ENCODE measurements around the gene CDKN1C.

The CDKN1C gene

DNA sequence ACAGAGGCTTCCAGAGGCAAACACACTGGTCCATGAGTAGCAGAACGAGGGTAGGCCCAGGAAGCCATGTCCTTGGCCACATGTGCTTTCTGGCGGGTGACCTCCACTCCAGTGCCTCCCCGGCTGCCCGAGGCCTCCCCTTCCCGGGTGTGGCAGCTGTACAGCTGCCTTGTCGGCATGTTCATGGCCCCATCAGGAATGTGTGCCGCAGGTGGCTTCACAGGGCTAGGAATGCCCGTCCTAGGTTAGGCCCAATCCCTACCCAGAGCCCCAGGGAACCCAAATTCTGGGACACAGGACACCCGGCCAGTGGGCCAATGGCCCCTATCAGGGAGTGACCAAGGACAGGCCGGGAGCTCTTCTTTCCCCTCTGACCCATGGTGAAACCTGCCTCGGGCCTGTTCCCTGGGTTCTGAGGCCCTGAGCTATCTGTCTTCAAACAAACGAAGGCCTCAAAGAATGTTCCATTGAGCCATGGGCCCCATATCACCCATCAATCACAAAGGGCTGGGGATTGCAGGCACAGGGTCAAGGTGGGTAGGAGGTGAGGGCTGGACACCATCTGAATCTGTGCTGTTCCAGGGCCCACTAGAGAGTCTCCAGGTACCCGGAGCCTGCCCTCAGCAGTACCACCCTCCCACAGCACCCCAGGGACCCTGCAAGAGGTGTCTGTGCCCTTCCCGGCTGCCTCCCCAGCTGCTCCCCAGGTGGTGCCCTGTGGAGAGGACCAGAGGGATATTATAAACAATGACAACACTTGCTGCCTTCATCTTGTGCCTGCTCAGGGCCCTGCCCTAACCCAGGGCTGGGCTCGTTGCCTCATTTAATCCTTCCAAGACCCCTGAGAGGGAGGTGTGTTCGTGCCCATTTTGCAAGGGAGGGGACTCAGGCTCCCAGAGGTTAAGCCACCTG lies 4.0 kb upstream of the CDKN1C start:
- no peak for DNase-seq (ENCODE audit: low read depth)

DNA sequence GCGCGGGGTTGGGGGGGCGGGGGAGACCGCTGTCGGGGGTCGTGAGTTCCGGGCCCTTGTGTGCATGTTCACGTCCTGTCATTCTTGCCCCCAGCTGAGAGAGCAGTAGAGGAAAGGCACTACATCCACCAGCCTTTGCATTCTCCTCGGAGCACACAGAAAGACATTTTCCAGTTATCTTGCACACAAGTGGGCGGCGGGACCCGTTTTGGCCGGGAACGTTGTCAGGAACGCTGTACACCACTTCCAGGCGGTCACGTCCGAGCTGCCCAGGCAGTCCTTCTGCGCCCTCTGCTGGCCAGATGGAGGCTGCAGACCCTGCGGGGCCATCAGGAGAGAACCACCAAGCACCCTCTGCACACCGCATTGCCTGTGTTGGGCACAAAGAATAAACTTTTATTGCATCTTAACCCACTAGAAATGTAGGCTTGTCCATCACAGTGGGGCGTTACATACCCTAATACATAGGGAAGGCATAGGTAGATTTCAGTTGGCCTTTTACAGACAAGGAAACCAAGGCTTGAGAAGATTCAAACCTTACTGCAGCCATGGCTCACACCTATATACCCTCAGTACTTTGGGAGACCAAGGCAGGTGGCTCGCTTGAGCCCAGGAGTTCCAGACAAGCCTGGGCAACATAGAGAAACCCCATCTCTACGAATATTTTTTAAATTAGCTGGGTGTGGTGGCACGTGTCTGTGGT lies 2.8 kb upstream of the CDKN1C start:
- peak; percentile 87 for DNase-seq (ENCODE audit: low read depth)

DNA sequence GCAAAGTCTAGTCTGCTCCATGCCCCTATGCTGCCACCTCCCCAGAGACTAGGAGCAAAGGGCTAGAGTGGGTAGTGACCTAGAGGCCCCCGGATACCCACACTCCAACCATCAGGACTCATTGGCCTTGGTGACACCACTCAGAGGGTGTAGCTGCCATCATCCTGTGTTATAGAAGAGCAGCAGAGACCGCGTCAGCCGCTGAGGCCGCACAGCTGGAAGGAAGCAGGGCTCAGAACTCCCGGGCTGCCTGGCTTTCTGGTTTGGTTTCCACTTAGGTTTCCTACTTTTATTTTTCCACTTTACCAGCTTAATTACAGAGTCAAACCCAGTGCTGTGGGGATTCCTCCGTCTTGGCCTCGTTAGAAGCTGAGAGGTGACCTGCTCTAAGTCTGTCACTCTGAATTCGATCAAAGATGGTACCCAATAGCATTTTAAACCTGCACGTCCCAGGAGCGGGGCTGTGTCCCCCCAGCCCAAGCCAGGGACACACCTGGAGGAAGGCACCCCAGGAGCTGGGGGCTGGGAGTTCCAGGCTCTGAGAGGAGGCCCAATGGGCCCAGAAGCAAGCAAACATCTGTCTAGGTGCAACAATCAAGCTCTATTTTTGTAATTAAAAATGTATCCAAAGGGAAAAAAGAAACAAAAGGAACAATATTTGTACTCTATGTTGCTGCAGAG lies 2.1 kb upstream of the CDKN1C start:
- no peak for DNase-seq (ENCODE audit: low read depth)

DNA sequence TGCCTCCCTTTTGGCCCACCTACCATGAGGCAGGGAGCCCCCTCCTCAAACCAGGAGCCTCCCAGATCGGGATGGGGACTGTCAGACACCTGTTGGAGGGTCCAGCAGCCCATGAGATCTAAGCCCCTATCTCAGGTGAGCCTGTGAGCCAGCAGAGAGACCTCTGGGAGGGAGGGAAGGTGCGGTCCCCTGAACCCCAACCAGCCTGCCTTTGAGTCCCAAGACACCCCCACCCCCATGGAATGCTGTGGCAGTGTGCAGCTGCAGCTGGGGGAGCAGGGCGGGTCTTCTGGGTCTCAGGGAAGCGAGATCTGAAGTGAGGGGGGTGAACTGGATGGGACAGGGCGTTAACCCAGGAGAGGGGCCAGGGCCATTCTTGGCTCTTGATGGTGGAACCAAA lies 1.4 kb upstream of the CDKN1C start:
- DNase-seq (ENCODE audit: low read depth), result no peak

DNA sequence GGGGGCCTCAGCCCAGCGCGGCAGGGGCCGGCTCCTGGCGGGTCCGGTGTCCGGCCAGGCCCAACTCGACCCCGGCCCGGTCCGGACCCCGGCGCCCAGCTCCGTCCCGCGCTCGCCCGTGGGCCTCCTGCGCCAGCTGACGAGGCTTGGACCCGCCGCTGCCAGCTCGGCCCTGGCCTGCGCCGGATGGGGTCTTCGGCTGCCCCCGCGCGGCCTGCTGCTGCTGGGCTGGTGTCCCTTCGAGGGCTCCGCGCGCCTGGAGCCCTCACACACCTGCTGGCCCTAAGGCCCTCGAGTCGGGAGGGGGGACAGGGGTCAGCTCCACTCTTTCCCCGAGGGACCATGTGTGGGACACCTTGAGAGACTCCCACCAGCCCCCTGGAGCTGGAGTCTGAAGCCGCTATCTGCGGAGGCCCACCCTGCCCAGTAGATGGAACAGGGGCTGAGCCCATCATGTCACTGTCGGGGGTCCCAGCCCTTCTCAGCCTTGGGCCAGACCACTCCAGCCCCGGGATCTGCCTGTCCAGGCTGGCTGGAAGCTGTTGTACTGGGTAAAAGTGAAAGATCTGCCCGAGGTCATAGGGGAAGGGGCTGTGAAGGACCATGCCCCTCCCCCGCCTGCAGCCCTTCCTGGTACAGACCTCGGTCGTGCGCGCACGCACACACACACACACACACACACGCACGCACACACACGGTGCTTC lies 768 bp upstream of the CDKN1C start:
- DNase-seq (ENCODE audit: low read depth), result no peak

DNA sequence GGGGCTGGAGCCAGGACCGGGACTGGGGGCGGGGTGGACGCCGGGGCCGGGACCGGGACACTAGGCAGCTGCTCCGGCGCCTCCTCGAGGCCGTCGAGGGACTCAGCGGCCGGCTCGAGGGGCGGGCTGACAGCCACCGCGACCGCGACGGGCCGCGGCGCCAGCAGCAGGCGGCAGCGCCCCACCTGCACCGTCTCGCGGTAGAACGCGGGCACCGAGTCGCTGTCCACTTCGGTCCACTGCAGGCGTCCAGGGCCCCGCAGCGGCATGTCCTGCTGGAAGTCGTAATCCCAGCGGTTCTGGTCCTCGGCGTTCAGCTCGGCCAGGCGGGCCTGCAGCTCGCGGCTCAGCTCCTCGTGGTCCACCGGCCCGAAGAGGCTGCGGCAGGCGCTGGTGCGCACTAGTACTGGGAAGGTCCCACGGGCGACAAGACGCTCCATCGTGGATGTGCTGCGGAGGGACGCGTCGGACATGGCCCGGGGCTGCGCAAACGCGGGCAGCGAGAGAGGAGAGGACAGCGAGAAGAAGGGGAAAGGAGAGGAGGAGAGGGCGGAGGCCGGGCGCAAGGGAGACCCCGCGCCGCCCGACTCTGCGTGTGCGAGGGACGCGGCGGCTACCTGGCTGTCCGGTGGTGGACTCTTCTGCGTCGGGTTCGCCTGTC lies 428 bp downstream of the CDKN1C start:
- no peak for DNase-seq (ENCODE audit: low read depth)

DNA sequence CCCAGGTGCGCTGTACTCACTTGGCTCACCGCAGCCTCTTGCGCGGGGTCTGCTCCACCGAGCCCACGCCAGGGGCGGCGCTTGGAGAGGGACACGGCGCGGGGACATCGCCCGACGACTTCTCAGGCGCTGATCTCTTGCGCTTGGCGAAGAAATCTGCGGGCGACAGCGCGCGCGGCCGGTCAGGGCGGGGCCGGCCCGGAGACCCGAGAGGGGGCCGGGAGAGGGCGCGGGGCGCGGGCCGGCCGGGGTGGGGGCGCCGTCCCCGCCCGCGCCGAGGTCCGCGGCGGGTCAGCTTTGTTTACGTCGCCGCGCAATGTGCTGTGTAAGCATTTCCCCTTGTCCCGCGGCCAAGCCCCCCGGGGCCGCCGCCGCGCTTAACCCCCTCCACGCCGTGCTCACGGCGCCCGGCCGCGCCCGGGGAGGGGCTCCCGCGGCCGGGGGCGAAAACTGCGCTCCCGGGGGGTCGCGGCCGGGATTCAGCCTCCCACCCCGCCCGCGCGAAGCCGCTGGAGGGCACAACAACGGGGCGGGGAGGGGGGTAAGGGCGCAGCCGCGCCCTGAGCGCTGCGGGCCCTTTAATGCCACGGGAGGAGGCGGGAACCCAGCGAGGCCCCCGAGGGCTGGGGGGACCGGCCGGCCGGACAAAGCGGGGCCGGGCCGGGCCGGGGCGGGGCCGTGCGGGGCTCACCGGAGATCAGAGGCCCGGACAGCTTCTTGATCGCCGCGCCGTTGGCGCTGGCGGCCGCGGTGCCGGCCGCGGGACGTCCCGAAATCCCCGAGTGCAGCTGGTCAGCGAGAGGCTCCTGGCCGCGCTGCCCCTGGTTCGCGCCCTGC lies 1.4 kb downstream of the CDKN1C start:
- DNase-seq (ENCODE audit: low read depth), result no peak

DNA sequence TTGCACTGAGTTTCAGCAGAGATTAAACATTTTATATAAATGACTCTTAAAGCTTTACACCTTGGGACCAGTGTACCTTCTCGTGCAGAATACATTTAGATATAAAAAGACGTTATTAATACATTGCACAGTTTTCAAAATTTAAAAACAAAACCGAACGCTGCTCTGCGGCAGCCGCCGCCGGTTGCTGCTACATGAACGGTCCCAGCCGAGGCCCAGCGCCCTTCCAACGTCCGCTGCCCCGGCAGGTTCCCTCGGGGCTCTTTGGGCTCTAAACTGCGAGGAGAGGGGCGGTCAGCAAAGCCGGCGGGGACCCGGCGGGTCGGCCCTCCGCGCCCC lies 2.0 kb downstream of the CDKN1C start:
- no peak for DNase-seq (ENCODE audit: low read depth)

DNA sequence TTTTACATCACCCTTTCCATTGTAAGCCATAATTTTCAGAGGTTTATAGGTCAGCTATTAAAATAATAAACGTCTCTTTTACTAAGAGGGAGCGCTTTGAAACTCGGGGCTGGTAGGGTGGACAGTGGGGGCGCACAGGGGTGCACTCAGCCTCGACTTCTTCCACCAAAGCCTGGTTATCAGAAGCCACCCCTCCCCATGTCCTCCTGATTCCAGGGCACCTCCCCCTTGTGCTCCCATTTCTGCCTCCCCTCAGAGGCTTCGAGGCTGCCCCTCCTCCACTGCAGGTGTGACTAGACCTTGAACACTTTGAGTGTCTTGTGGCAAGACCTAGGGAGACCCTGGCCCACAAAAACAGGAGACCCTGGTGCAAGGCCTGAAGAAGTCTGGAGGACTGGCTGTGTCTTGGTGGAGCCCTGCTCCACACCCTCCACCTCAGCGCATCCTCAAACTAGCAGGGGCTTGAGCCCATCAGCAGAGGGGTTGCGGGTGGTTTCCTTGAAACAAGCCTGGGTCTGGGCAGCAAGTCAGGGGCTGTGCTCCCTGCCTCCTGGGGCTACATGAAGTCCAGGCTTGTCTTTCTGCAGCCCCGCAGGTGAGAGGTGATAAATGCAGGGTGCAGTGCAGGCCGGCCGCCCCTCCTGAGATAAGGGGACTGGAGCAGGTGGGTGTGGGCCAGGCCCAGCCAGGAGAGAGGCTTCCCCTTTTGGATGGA lies 3.0 kb downstream of the CDKN1C start:
- DNase-seq (ENCODE audit: low read depth), result no peak

DNA sequence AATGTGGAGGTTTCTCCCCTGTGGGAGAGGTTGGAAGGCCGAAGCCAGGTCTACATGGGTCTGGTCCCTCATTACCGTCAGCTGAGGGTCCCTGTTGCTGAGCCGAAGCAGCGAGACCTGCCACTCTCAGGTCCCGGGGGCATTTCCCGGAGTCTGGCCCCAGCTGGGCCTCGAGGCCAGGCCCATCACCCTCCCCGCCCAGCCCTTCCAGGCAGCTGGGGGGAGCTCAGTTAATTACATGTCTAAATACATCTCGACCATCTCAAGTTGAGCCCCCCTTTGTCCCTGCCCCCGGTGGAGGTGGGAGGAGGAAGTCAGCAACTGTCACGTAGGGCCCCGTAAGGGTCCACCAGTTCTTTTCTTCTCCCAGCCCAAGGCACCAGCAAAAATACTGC lies 3.6 kb downstream of the CDKN1C start:
- DNase-seq (ENCODE audit: low read depth), result no peak

DNA sequence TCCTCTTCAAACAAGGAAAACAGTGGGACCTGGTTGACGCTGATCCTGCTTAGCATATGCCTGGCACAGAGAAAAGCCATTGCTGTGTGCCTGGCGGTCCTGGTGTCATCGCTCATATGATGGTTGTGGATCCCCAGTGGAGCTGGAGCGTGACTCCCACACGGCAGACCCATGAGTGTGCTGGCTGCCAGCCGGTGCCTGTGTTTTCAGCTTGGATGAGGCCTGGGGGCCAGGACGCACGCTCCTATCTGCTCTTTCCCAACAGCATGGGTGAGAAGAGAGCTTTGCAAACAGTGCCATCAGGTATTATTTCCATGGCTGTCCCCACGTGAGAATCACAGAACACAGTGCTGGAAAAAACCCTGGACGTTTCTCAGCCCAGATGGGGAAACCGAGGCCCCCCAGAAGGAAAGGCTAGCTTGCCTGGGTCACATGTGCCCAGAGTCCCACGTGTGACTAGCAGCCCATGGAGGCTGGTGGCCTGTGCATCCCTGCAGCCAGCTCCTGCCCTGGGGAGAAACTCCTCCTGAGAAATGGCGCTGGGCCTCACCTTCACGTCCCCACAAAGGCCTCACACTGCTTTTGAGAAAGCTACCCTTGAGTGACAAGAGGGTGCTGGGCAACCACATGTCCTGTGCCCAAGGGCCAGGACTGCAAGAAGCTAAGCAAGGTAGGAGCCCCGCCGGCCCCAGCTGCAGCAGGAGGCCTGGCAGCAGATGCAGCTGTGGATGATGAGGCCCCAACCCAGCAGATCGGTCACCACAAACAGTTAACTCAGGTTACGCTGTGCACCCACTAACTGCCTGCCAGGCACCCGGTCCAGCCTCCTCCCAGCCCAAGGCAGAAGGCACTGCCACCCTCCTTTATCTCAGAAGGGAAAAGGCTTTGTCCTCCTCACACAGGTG lies 4.2 kb downstream of the CDKN1C start:
- DNase-seq (ENCODE audit: low read depth), result no peak

DNA sequence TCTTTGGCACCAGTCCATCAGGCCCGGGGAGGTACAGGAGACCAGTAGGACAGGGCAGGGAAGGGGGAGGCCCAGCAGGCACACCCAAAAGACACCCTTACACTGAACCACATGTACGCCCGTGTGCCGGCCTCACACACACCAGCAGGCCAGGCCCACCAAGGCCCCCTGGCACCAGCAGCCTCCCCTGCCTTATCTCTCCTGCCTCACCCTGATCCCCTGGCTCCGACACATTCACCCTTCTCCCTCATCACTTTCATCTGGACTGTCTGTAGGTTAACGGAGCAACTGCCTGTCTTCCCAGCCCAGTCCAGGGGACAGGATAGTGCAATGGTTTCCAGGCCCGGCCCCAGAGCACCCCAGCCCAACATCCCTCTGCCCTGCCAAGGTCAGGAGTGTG lies 4.9 kb downstream of the CDKN1C start:
- no peak for DNase-seq (ENCODE audit: low read depth)

DNA sequence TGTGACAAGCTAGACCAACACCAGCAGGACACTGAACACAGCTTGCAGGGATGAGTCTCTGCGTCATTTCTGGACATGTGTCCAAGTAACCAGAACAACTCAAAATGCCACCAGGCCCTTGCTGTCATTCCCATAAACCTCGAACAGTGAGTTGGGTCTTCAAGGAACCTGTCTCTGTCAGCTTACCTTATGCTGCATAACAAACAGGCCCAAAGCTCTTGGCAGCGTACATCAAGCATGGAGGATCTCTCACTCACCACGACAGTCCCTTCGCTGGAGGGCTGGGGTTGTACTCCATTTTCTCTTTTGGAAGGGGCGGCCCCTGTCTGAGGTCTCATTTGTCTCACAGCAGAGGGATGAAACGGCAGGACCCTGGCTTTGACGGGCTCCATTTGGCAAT lies 6.8 kb downstream of the CDKN1C start:
- DNase-seq (ENCODE audit: low read depth), result no peak

DNA sequence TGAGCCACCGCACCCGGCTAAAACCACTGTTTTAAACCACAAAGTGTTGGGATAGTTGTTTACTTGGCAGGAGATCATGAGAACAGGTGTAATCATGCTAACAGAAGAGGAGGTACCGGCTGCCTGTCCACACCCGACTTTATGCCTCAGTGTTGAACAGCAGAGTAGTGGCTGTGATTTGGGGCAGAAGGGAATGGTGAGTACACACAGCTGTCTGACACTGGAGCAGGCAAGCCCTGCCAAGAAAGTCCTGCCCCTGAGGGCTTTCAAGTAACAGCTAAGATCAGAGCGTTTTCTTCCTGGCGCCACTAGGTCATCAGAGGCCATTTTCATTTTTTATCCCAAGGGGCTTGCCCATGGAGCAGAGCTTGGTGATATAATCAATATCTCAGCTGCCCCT lies 8.1 kb downstream of the CDKN1C start:
- no peak for DNase-seq (ENCODE audit: low read depth)

DNA sequence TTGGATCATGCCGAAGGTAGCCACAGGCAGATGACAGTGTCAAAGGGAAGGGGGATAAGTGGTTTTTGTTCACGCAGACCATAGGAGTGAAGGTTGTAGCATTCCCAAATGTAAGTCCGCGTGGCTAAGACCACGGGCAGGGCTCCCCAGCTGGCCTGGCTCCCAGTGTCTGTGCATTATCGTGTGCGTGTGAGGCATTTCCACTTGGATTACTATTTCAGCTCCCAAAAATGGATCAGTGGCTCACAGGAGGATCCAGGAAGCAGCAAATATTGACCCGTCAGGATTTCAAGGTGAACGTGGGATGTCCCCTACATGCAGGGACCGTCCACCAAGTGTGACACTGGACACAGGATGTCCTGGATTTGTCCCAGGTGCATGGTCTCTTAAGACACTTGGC lies 10.6 kb downstream of the CDKN1C start:
- DNase-seq (ENCODE audit: low read depth), result no peak

DNA sequence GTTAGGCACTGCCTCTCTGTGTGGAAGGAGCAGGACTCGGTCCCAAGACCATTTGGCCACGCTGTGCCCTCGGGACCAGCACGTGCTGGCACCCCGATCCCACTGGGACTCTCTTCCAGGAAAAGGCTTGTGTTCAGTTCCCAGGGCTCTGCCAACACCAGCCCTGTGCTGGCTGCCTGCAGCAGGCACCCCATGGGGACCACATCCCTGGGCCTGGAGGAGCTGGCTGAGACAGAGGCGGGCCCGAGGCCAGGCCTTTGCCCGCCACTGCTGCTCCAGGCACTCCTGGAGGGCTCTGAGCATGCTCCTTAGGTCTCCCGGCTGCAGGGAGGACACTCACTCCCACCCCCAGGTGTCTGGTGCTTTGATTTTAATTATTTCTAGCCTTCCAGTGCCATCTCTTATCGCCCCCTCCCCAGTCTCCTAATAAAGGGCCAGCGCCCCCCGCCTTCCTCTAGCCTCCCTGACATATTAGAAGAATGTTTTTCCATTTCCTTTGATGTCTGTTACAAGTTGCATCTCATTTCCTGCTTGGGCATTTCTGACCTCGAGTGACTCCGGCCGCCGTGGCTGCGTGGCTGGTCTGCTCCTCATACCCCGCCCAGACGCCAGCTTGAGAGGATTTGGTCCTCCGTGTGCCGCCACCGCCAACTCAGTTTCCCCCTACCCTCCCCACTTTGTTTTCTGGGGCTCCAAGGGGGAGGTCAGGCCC lies 14.4 kb downstream of the CDKN1C start:
- no peak for DNase-seq (ENCODE audit: low read depth)

DNA sequence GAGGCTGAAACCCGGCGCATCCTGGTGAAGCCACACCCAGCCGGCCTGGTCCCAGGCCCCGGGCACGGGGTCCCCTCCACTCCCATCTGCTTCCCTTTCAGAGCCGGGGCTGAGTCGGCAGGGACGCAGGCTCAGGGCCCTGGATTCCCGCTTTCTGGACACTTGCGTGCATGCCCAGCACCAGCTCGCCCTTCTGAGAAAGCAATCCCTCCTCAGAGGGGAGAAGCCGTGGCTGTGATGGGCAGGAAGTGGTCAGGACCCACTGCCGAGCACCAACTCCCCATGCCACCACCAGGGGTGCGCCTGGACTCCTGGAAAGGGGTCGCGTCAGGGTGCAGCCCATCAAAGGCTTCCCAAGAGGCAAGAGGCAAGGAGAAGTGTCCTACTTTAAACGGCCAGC lies 15.1 kb downstream of the CDKN1C start:
- DNase-seq (ENCODE audit: low read depth), result no peak

DNA sequence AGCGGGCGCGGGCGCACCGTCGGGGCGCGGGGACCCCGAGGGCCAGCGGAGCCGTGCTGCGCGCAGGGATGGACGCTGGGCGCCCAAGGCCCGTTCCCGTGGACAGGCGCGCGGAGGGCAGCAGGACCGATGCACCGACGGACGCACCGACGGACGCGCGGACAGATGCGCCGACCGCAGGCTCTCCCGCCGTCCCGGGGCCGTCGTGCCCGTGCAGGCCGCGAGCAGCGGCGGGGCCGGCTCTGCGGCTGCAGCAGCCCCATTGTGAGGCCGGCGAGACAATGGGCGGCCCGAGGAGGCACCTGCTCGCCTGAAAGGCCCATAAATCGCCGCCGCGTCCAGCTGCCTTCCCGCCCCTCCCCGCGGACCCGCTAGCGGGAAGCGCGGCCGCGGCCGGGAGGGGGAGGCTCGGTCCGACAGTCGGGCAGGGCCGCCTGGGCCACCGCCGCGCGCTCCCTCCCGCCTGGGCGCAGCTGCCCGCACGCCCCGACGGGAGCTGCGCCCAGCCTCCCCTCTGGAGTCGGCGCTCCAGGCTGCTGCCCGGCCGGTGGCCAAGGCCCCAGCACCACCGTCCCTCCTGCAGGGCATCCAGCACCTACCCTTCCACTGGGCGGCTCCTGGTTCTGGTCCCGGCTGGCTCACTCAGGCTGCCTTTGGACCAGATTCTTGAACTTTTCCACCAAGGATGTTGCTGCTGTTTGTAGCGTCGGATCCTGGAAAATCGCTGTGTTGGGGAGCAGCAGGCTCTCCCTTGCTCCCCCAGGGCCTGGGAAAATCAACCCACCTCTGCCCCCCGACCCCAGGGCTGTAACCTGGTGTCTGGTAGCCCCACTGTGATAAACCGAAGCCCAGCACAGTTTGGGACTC lies 15.8 kb downstream of the CDKN1C start:
- DNase-seq (ENCODE audit: low read depth), result no peak
